Activated CD8-positive, alpha-beta memory T cell treated with anti-CD3 and anti-CD28 coated beads, Interleukin-2, amount 10 ng/mL, durations not matched to agents 7 days and 5 days (primary cell): ENCODE results near the gene DAZAP1. TPM values are rescaled to one million over a fixed set of nuclear protein-coding genes. Genes with fewer than 3 reads are reported as not detected.

ENCODE experiments used
- ATAC-seq: fragments of 150-1000 bp; cut with Tn5 transposase; one replicate; pipeline ENCODE4 v1.10.0; 2021; ENCODE audit warnings: moderate library complexity
- CTCF ChIA-PET: fragments of 350-600 bp; sonication (Branson Sonifier 250); formaldehyde crosslinking; loops from one replicate; lab custom pipeline; 2021; ENCODE audit warnings: antibody characterized with exemption; lab: Charles Lee
- DNase-seq: peaks from one replicate; pipeline ENCODE4 v3.0.0-alpha.2; 2020
- H3K27ac Mint-ChIP-seq: one replicate; pipeline ENCODE4 v1.8.0; 2021; ENCODE audit warnings: mild to moderate bottlenecking, mixed read lengths
- H3K27me3 Mint-ChIP-seq: one replicate; pipeline ENCODE4 v1.8.0; 2021; ENCODE audit warnings: mixed read lengths
- H3K36me3 Mint-ChIP-seq: one replicate; pipeline ENCODE4 v1.8.0; 2021; ENCODE audit warnings: mild to moderate bottlenecking, mixed read lengths
- H3K4me1 Mint-ChIP-seq: one replicate; pipeline ENCODE4 v1.8.0; 2021; ENCODE audit warnings: mixed read lengths
- H3K4me3 Mint-ChIP-seq: one replicate; pipeline ENCODE4 v1.8.0; 2021; ENCODE audit warnings: mild to moderate bottlenecking, moderate library complexity, mixed read lengths
- H3K9me3 Mint-ChIP-seq: one replicate; pipeline ENCODE4 v1.8.0; 2022; ENCODE audit warnings: low read depth, mixed read lengths
- total RNA-seq, 2 experiments: library from RNA; stranded (reverse); gene quantifications; one replicate each; pipeline ENCODE4 v1.2.3, GENCODE V29; 2021

Gene DAZAP1
- total RNA-seq, 2 experiments from 2014 or later: 275 to 283 TPM

DNA sequence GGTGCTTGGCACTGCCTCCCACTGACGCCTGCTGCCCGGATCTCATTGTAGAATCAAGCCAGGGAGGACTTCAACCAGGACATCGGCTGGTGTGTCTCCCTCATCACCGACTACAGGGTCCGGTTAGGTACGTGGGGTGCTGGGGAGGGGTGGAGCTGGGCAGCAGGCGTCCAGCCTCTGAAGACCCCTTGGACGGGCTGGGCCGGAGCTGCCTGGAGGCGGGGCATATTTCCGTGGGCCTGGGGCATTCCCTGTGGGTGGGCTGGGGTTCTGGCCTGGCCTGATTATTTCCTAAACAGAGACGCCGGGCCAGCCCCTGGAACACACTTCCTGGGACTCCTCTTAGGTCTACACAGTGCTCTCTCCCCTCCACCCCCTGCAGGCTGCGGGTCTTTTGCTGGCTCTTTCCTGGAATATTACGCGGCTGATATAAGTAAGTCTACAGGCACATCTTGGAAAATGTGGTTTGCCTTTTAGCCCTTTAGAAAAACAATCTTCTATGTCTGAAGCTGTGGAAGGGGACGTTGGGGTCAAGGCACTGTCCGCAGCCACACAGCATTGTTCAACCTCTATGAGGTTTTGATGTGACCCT lies 38.1 kb upstream of the DAZAP1 start:
- CTCF ChIA-PET: interaction anchor here (1.5 kb wide), 1 partner anchor 13 kb away, joined by 3 read pairs; no protein-coding TSS in a partner anchor
- ATAC-seq: no peak
- Mint-ChIP-seq H3K27me3 (no peaks in the 10 kb centered on the region), H3K36me3 (peaks cover 2% of the 10 kb centered on the region), H3K4me3 (no peak overlapping the region), H3K4me1 (peaks cover 7% of the 10 kb centered on the region), H3K9me3 (no peaks in the 10 kb centered on the region), H3K27ac (no peak overlapping the region)
- DNase-seq: no peak

DNA sequence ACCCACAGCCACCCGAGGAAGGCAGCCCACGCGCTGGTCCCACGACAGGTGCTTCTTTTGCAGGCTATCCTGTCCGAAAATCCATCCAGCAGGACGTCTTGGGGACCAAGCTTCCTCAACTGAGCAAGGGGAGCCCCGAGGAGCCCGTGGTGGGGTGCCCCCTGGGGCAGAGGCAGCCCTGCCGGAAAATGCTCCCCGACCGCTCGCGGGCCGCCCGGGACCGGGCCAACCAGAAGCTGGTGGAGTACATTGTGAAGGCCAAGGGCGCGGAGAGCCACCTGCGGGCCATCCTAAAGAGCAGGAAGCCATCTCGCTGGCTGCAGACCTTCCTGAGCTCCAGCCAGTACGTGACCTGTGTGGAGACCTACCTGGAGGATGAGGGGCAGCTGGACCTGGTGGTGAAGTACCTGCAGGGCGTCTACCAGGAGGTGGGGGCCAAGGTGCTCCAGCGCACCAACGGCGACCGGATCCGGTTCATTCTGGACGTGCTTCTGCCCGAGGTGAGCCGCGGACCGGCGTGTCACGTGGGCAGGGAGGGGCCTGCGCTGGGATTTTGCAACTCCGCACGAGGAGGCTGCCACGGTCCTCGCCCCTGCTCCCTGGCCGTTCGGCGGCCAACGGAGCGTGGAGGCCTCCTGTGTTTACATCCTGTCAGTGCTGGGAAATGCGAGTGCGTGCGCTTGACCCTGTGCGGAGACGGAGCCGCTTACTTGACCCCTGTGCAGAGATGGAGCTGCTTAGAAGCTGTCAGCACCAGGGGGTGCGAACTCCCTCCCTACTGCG lies 36.6 kb upstream of the DAZAP1 start:
- H3K27me3 Mint-ChIP-seq: no peaks in the 10 kb centered on the region
- no peak overlapping the region for H3K4me3 Mint-ChIP-seq
- H3K36me3 Mint-ChIP-seq: peaks cover 2% of the 10 kb centered on the region
- no peaks in the 10 kb centered on the region for H3K4me1 Mint-ChIP-seq
- no peak overlapping the region for H3K27ac Mint-ChIP-seq
- CTCF ChIA-PET: interaction anchor here (1.1 to 3.0 kb wide), 5 partner anchors 12 to 92 kb away, joined by 3 to 40 read pairs (median 6); a partner anchor contains a TSS
- H3K9me3 Mint-ChIP-seq: no peaks in the 10 kb centered on the region
- DNase-seq: no peak
- no peak for ATAC-seq

DNA sequence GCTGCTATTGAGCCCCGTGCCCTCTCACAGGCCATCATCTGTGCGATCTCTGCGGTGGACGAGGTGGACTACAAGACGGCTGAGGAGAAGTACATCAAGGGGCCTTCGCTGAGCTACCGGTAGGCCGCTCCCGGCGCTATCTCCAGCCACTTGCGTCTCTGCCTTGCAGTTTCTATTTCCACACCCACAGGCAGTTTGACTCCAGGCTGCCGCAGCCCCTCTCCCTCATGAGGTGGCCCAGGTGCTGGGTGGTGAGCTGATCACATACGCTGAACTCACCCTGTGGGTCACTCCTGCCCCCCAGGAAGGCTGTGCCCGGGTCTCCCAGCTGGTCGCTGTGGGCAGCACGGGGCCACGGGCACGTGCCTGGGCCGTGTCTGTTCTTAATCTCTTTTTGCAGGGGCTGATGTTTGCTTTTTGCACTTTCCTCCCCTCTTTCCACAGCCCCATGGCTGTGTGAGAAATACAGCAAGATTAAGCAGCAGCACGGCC lies 34.3 kb upstream of the DAZAP1 start:
- ATAC-seq (no peak), DNase-seq (no peak)
- no peaks in the 10 kb centered on the region for H3K27me3 Mint-ChIP-seq
- H3K4me3 Mint-ChIP-seq: no peak overlapping the region
- H3K9me3 Mint-ChIP-seq: no peaks in the 10 kb centered on the region
- H3K4me1 Mint-ChIP-seq: no peaks in the 10 kb centered on the region
- no peak overlapping the region for H3K27ac Mint-ChIP-seq
- CTCF ChIA-PET: interaction anchor here (0.7 to 3.0 kb wide), 8 partner anchors 9 to 129 kb away, joined by 3 to 40 read pairs (median 6); no protein-coding TSS in a partner anchor
- H3K36me3 Mint-ChIP-seq: peaks cover 3% of the 10 kb centered on the region

DNA sequence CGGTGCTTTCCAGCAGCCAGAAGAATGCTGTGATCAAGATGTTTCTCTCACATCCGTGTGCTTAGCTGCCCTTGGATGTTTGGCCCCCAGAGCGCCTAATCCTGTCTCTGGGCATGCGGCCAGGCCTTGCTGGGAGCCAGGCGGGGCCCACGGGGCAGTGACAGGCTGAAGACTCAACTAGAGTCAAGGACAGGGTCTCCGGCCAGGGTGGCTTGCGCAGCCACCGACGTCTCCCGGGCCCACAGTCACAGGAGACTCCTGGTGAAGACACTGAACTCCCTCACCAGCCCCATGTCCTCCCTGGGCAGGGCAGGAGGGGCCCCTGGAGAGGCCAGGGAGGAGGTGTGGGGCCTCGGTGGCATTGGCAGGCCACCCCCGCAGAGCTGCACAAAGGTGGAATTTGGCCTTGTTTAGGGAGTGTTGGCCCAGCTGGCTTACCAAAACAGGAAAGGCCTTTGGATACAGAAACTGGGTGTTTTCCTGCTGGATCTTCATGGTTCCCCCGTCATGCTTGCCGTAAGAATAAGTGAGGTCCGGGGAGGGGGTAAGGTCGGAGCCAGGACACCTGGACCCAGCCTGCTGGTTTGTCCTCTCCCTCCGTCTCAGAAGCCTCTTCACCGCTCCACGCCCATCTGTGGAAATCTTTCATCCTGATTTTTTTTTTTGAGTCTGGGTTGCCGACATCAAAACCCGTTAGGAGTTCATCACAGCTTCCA lies 33.7 kb upstream of the DAZAP1 start:
- no peaks in the 10 kb centered on the region for H3K4me1 Mint-ChIP-seq
- ATAC-seq (no peak), DNase-seq (no peak)
- H3K27me3 Mint-ChIP-seq: no peaks in the 10 kb centered on the region
- peaks cover 3% of the 10 kb centered on the region for H3K36me3 Mint-ChIP-seq
- H3K4me3 Mint-ChIP-seq: no peak overlapping the region
- H3K27ac Mint-ChIP-seq: no peak overlapping the region
- CTCF ChIA-PET: interaction anchor here (2.7 to 3.0 kb wide), 2 partner anchors 59 to 95 kb away, joined by 24 to 40 read pairs; no protein-coding TSS in a partner anchor
- no peaks in the 10 kb centered on the region for H3K9me3 Mint-ChIP-seq

DNA sequence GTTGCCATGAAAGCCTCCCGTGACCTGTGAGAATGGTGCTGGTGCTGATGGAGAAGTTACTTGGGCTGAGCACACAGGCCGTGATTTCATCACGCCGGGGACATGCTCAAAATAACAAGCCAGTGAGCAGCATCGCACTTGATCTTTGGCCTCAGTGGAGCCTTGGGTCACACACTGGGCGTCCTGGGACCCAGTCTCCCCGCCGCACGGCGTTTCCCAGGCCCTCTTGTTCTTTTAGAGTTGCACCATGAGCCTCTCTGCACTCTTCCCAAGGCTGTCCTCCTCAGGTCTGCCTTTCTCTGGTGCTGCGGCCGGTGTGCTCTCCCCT lies 33.2 kb upstream of the DAZAP1 start:
- Mint-ChIP-seq H3K9me3 (no peaks in the 10 kb centered on the region), H3K4me3 (no peak overlapping the region), H3K27ac (no peak overlapping the region), H3K4me1 (no peaks in the 10 kb centered on the region), H3K27me3 (no peaks in the 10 kb centered on the region), H3K36me3 (peaks cover 3% of the 10 kb centered on the region)
- no peak for DNase-seq
- CTCF ChIA-PET: no interaction called here
- no peak for ATAC-seq

GRCh38 chr19:1376415-1376805 lies 31.0 kb upstream of the DAZAP1 start:
- Mint-ChIP-seq H3K27me3 (no peaks in the 10 kb centered on the region), H3K27ac (no peak overlapping the region), H3K4me3 (no peak overlapping the region), H3K36me3 (peaks cover 3% of the 10 kb centered on the region), H3K9me3 (no peaks in the 10 kb centered on the region), H3K4me1 (no peaks in the 10 kb centered on the region)
- CTCF ChIA-PET: no interaction called here
- DNase-seq (no peak), ATAC-seq (no peak)

DNA sequence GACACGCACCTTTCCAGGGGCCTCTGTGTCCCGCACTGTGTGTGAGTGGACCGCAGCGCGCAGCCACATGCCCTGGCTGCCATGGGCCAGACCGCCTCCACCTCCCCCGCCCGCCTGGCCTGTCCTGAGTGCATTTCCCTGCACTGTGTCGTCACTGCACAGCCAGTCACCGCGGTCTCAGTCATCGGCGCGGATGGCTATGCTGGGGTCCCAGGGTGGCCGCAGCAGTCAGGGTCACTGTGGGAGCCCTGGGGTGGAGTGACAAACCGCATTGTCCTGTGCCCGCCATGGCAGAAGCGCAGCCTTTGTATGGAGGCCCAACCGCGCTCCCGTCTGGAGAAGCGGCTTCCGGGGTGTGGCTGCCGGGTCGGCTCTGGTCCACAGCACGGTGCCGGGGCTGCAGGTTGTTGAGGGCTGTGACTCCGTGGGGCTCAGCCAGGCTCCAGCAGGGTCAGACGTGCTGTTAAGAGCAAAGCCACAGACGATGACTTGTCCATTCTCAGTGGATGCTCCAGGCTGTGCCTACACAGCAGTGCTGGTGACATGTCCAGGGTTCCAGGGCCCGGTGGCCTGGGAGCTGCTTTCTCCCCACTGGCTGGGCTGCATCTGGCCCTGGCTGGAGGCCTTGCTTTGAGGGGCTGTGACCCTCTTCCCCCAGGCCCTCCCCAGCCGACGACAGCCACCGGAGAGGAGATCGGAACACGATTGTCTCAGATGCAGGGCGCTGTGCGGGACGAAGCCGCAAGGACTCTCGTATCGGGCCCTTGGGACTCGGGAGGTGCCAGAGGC lies 30.0 kb upstream of the DAZAP1 start:
- H3K9me3 Mint-ChIP-seq: no peaks in the 10 kb centered on the region
- no peak for DNase-seq
- CTCF ChIA-PET: no interaction called here
- H3K4me1 Mint-ChIP-seq: no peaks in the 10 kb centered on the region
- no peak overlapping the region for H3K27ac Mint-ChIP-seq
- H3K27me3 Mint-ChIP-seq: no peaks in the 10 kb centered on the region
- ATAC-seq: peak; percentile 24
- peaks cover 3% of the 10 kb centered on the region for H3K36me3 Mint-ChIP-seq
- H3K4me3 Mint-ChIP-seq: no peak overlapping the region

GRCh38 chr19:1377965-1378785 lies 29.2 kb upstream of the DAZAP1 start:
- Mint-ChIP-seq H3K27ac (no peak overlapping the region), H3K36me3 (peaks cover 2% of the 10 kb centered on the region), H3K4me1 (peaks cover 5% of the 10 kb centered on the region), H3K4me3 (no peak overlapping the region), H3K27me3 (peaks cover 2% of the 10 kb centered on the region), H3K9me3 (no peaks in the 10 kb centered on the region)
- CTCF ChIA-PET: interaction anchor here (0.7 kb wide), 1 partner anchor 62 kb away, joined by 3 read pairs; no protein-coding TSS in a partner anchor
- ATAC-seq (no peak), DNase-seq (no peak)

GRCh38 chr19:1379126-1379905 lies 28.1 kb upstream of the DAZAP1 start:
- CTCF ChIA-PET: no interaction called here
- ATAC-seq (no peak), DNase-seq (no peak)
- Mint-ChIP-seq H3K27me3 (peaks cover 6% of the 10 kb centered on the region), H3K9me3 (no peaks in the 10 kb centered on the region), H3K36me3 (peaks cover 4% of the 10 kb centered on the region), H3K27ac (no peak overlapping the region), H3K4me3 (no peak overlapping the region), H3K4me1 (peaks cover 8% of the 10 kb centered on the region)

- no peak for ATAC-seq
- no peak overlapping the region for H3K4me3 Mint-ChIP-seq
- peaks cover 14% of the 10 kb centered on the region for H3K4me1 Mint-ChIP-seq
- CTCF ChIA-PET: interaction anchor here (0.8 kb wide), 1 partner anchor 16 kb away, joined by 3 read pairs; no protein-coding TSS in a partner anchor
- H3K27me3 Mint-ChIP-seq: peaks cover 6% of the 10 kb centered on the region
- H3K27ac Mint-ChIP-seq: no peak overlapping the region
- H3K36me3 Mint-ChIP-seq: peaks cover 4% of the 10 kb centered on the region
- no peaks in the 10 kb centered on the region for H3K9me3 Mint-ChIP-seq
- DNase-seq: no peak
Measured at GRCh38 chr19:1379961-1380489, 27.4 kb upstream of the DAZAP1 start.

DNA sequence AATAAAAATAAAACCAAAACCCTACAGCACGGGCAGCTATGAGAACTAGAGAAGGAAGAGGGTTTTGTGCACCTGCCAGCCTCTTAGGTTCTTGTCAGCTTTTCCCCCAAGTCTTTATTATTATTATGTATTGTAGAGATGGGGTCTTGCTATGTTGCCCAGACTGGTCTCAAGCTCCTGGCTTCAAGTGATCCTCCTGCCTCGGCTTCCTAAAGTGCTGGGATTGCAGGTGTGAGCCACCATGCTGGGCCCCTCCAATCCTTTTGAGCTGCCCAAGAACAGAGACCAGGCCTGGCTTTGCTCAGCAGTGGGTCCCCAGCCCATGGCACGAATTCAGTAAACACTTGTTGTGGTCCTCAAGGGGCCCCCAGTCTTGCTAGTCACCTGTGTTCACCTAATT lies 25.1 kb upstream of the DAZAP1 start:
- ATAC-seq (no peak), DNase-seq (no peak)
- Mint-ChIP-seq H3K4me3 (no peak overlapping the region), H3K9me3 (no peaks in the 10 kb centered on the region), H3K4me1 (peaks cover 21% of the 10 kb centered on the region), H3K36me3 (peaks cover 4% of the 10 kb centered on the region), H3K27ac (no peak overlapping the region), H3K27me3 (peaks cover 6% of the 10 kb centered on the region)
- CTCF ChIA-PET: interaction anchor here (1.1 to 2.5 kb wide), 7 partner anchors 11 to 103 kb away, joined by 3 to 12 read pairs (median 6); no protein-coding TSS in a partner anchor
